ENCODE results near the gene BBS1. TPM values are rescaled to one million over a fixed set of nuclear protein-coding genes. Genes with fewer than 3 reads are reported as not detected.

Gene BBS1
- total RNA-seq, 1 donor from 2014 or later: 18.8 TPM

- no peak for DNase-seq (ENCODE audit: low read depth)
- Histone ChIP-seq H2AFZ (ENCODE audit: low read depth, low read length) (no peak overlapping the region), H3K4me3 (ENCODE audit: insufficient read depth, low read depth, low read length) (no peak overlapping the region), H3K36me3 (ENCODE audit: insufficient read depth, low read length) (no peaks in the 10 kb centered on the region), H3K4me1 (ENCODE audit: insufficient read depth, low read length) (peaks cover 6% of the 10 kb centered on the region), H3K79me2 (ENCODE audit: insufficient read depth, low read length) (no peaks in the 10 kb centered on the region), H3K4me2 (ENCODE audit: low read length) (no peak overlapping the region), H3K27me3 (ENCODE audit: insufficient read depth, low read length) (no peaks in the 10 kb centered on the region), H3K9ac (ENCODE audit: low read length) (no peak overlapping the region), H3K27ac (ENCODE audit: low read depth, low read length) (no peak overlapping the region), H4K20me1 (ENCODE audit: insufficient read depth, low read length) (peaks cover 8% of the 10 kb centered on the region), H3K9me3 (ENCODE audit: insufficient read depth, low read depth, low read length) (no peaks in the 10 kb centered on the region)
- H3K36me3 Mint-ChIP-seq (ENCODE audit: low read depth, unreplicated experiment): peaks cover 21% of the 10 kb centered on the region
- FAIRE-seq: no peak
- H3K27me3 Mint-ChIP-seq (ENCODE audit: low read depth, unreplicated experiment): no peaks in the 10 kb centered on the region
- no peak overlapping the region for H3K4me3 Mint-ChIP-seq (ENCODE audit: unreplicated experiment)
- H3K27ac Mint-ChIP-seq (ENCODE audit: unreplicated experiment): no peak overlapping the region
- H3K4me1 Mint-ChIP-seq (ENCODE audit: low read depth, unreplicated experiment): no peaks in the 10 kb centered on the region
- H3K9me3 Mint-ChIP-seq (ENCODE audit: unreplicated experiment): no peaks in the 10 kb centered on the region
- TF ChIP-seq CTCF (IDR thresholded peaks at IDR 0.05; ENCODE audit: insufficient read depth, low read depth, low read length) (no peak), EZH2 (IDR thresholded peaks at IDR 0.05; ENCODE audit: insufficient read depth, low read length) (no peak)
Measured at GRCh38 chr11:66488957-66489356, 21.5 kb upstream of the BBS1 start.

GRCh38 chr11:66489636-66490035 is 20.8 kb upstream of the BBS1 start:
- H3K36me3 Mint-ChIP-seq (ENCODE audit: low read depth, unreplicated experiment): peaks cover 20% of the 10 kb centered on the region
- H3K79me2 ChIP-seq (ENCODE audit: insufficient read depth, low read length): no peaks in the 10 kb centered on the region
- H3K27ac ChIP-seq (ENCODE audit: low read depth, low read length): no peak overlapping the region
- H2AFZ ChIP-seq (ENCODE audit: low read depth, low read length): no peak overlapping the region
- no peaks in the 10 kb centered on the region for H3K9me3 Mint-ChIP-seq (ENCODE audit: unreplicated experiment)
- no peak overlapping the region for H3K4me3 ChIP-seq (ENCODE audit: insufficient read depth, low read depth, low read length)
- DNase-seq (ENCODE audit: low read depth): no peak
- no peak overlapping the region for H3K4me3 Mint-ChIP-seq (ENCODE audit: unreplicated experiment)
- H3K4me1 ChIP-seq (ENCODE audit: insufficient read depth, low read length): peaks cover 6% of the 10 kb centered on the region
- no peak overlapping the region for H3K9ac ChIP-seq (ENCODE audit: low read length)
- peaks cover 8% of the 10 kb centered on the region for H4K20me1 ChIP-seq (ENCODE audit: insufficient read depth, low read length)
- no peaks in the 10 kb centered on the region for H3K27me3 ChIP-seq (ENCODE audit: insufficient read depth, low read length)
- no peak overlapping the region for H3K27ac Mint-ChIP-seq (ENCODE audit: unreplicated experiment)
- H3K36me3 ChIP-seq (ENCODE audit: insufficient read depth, low read length): no peaks in the 10 kb centered on the region
- no peak overlapping the region for H3K4me2 ChIP-seq (ENCODE audit: low read length)
- H3K9me3 ChIP-seq (ENCODE audit: insufficient read depth, low read depth, low read length): no peaks in the 10 kb centered on the region
- no peaks in the 10 kb centered on the region for H3K27me3 Mint-ChIP-seq (ENCODE audit: low read depth, unreplicated experiment)
- TF ChIP-seq CTCF (IDR thresholded peaks at IDR 0.05; ENCODE audit: insufficient read depth, low read depth, low read length) (no peak), EZH2 (IDR thresholded peaks at IDR 0.05; ENCODE audit: insufficient read depth, low read length) (no peak)
- H3K4me1 Mint-ChIP-seq (ENCODE audit: low read depth, unreplicated experiment): no peaks in the 10 kb centered on the region
- no peak for FAIRE-seq

- FAIRE-seq (no peak), DNase-seq (ENCODE audit: low read depth) (no peak)
- Histone ChIP-seq H3K79me2 (ENCODE audit: insufficient read depth, low read length) (no peaks in the 10 kb centered on the region), H3K9ac (ENCODE audit: low read length) (no peak overlapping the region), H3K9me3 (ENCODE audit: insufficient read depth, low read depth, low read length) (no peaks in the 10 kb centered on the region), H3K27me3 (ENCODE audit: insufficient read depth, low read length) (no peaks in the 10 kb centered on the region), H4K20me1 (ENCODE audit: insufficient read depth, low read length) (peaks cover 8% of the 10 kb centered on the region), H2AFZ (ENCODE audit: low read depth, low read length) (no peak overlapping the region), H3K4me1 (ENCODE audit: insufficient read depth, low read length) (peaks cover 6% of the 10 kb centered on the region), H3K36me3 (ENCODE audit: insufficient read depth, low read length) (peaks cover 4% of the 10 kb centered on the region), H3K27ac (ENCODE audit: low read depth, low read length) (no peak overlapping the region), H3K4me2 (ENCODE audit: low read length) (no peak overlapping the region), H3K4me3 (ENCODE audit: insufficient read depth, low read depth, low read length) (no peak overlapping the region)
- Mint-ChIP-seq H3K27me3 (ENCODE audit: low read depth, unreplicated experiment) (no peaks in the 10 kb centered on the region), H3K4me3 (ENCODE audit: unreplicated experiment) (no peak overlapping the region), H3K27ac (ENCODE audit: unreplicated experiment) (no peak overlapping the region), H3K4me1 (ENCODE audit: low read depth, unreplicated experiment) (no peaks in the 10 kb centered on the region), H3K9me3 (ENCODE audit: unreplicated experiment) (no peaks in the 10 kb centered on the region), H3K36me3 (ENCODE audit: low read depth, unreplicated experiment) (peaks cover 21% of the 10 kb centered on the region)
- TF ChIP-seq EZH2 (IDR thresholded peaks at IDR 0.05; ENCODE audit: insufficient read depth, low read length): no peak
- TF ChIP-seq CTCF (IDR thresholded peaks at IDR 0.05; ENCODE audit: insufficient read depth, low read depth, low read length): no peak
Measured at GRCh38 chr11:66491315-66491935, 19.0 kb upstream of the BBS1 start.

Data from astrocyte (in vitro differentiated cells and primary cell).